GM10266 (cell line): Measurements from ENCODE around the gene TMEM191C.
"Not testable (repeated sequence)": the region's sequence is repeated elsewhere in the genome, so short reads cannot be mapped to it uniquely, and the experiment has no call there.

Experiments
- DNase-seq: peaks from one replicate; pipeline ENCODE4 v3.0.0; 2012; ENCODE audit errors: extremely low spot score
- CTCF ChIP-seq: IDR thresholded peaks from 2 replicates; pipeline ENCODE4 v1.5.1; 2012; ENCODE audit warnings: mild to moderate bottlenecking, low read depth; ENCODE audit not compliant: control insufficient read depth, insufficient read depth; ENCODE audit errors: missing control alignments

The TMEM191C gene

GRCh38 chr22:21455334-21456089 lies 11.7 kb upstream of the TMEM191C start:
- no peak for DNase-seq

GRCh38 chr22:21457023-21457787 lies 10.0 kb upstream of the TMEM191C start:
- DNase-seq = no peak
- TF ChIP-seq CTCF = no peak

More at GRCh38 chr22:21455334-21456089, 11.7 kb upstream of the TMEM191C start:
- TF ChIP-seq CTCF = no peak

- not testable (repeated sequence) for DNase-seq
These were observed 4.5 kb upstream of the TMEM191C start for GRCh38 chr22:21462672-21463071.

- not testable (repeated sequence) for DNase-seq
These were observed 1.3 kb downstream of the TMEM191C start for GRCh38 chr22:21468194-21469096.

GRCh38 chr22:21469097-21469994 lies 2.2 kb downstream of the TMEM191C start:
- not testable (repeated sequence) for DNase-seq

GRCh38 chr22:21472984-21473383 lies 5.8 kb downstream of the TMEM191C start:
- DNase-seq = not testable (repeated sequence)

- DNase-seq = not testable (repeated sequence)
These were observed 6.5 kb downstream of the TMEM191C start for GRCh38 chr22:21473664-21474063.

GRCh38 chr22:21484039-21484438 lies 16.9 kb downstream of the TMEM191C start:
- DNase-seq = not testable (repeated sequence)

- DNase-seq = not testable (repeated sequence)
These were observed 20.5 kb downstream of the TMEM191C start for GRCh38 chr22:21487723-21488122.

- DNase-seq = not testable (repeated sequence)
These were observed 22.0 kb downstream of the TMEM191C start for GRCh38 chr22:21489149-21489680.

- not testable (repeated sequence) for DNase-seq
These were observed 23.4 kb downstream of the TMEM191C start for GRCh38 chr22:21490556-21490955.

- DNase-seq = not testable (repeated sequence)
These were observed 25.1 kb downstream of the TMEM191C start for GRCh38 chr22:21492271-21492670.

- not testable (repeated sequence) for DNase-seq
These were observed 26.9 kb downstream of the TMEM191C start for GRCh38 chr22:21493789-21494782.

GRCh38 chr22:21497984-21498383 lies 30.8 kb downstream of the TMEM191C start:
- DNase-seq = not testable (repeated sequence)

GRCh38 chr22:21498489-21498888 lies 31.3 kb downstream of the TMEM191C start:
- DNase-seq = not testable (repeated sequence)
